CD4-positive, alpha-beta T cell treated with Interleukin-17A for 1 hour (primary cell): ENCODE data around the gene STARD7.
A peak's percentile ranks its signal among the peaks of the same experiment; 100 is the strongest.

Experiments
- DNase-seq: peaks from one replicate; pipeline ENCODE4 v3.0.0-alpha.2; 2020

Gene STARD7

DNA sequence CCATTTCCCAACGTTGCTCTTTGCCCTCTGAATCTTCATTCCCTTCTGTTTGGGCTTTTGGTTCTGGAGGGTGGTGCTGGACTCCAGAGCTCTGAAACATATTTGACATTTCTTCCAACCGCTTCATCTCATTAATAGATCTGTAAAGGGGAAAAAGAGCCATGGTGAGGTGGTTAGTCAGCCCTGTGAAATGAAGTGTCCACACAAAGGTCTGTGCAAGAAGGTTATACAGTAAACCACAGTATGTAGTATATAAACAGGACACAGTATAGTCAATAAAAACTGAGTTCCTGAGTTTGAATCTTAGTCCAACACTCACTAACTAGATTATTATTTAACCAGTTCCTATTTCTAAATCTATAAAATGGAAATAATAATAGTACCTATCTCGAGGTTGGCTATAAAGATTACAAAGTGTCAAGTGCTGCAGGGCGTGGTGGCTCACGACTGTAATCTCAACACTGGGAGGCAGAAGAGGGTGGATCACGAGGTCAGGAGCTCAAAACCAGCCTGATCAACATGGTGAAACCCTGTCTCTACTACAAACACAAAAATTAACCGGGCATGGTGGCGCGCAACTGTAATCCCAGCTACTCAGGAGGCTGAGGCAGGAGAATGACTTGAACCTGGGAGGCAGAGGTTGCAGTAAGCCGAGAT lies 13.1 kb downstream of the STARD7 start:
- no peak for DNase-seq

DNA sequence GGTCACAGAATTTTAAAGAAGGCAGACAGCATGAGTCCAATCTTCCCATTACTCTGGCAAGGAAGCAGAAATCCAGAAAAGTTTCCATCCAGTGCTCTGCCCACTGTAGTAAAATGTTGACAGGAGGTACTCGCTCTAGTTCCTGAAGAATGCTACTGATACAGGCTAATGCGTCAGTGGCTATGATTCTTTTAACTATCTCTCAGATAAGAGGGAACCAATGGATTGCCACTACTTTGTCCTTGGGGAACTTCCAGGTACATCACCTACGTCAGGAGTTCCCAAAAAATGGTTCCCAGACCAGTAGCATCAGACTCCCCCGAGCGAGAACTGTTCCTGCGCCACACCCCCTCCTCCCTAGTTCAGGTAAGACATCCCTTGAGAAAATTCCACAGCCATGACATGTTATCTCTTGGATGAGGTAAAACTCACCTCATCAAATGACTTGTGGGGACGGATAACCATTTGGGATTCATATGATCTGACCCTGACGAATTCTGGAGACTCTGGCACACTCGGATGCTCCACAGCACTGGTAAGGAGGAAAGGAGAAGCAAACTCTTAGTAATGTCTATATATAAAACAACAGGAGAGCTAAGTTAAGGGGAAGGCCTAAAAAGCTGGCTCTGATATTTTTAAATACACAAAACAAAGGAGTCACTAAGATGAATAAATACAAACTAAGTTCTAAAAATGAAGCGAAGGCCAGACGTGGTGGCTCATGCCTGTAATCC lies 16.5 kb downstream of the STARD7 start:
- DNase-seq, result no peak

DNA sequence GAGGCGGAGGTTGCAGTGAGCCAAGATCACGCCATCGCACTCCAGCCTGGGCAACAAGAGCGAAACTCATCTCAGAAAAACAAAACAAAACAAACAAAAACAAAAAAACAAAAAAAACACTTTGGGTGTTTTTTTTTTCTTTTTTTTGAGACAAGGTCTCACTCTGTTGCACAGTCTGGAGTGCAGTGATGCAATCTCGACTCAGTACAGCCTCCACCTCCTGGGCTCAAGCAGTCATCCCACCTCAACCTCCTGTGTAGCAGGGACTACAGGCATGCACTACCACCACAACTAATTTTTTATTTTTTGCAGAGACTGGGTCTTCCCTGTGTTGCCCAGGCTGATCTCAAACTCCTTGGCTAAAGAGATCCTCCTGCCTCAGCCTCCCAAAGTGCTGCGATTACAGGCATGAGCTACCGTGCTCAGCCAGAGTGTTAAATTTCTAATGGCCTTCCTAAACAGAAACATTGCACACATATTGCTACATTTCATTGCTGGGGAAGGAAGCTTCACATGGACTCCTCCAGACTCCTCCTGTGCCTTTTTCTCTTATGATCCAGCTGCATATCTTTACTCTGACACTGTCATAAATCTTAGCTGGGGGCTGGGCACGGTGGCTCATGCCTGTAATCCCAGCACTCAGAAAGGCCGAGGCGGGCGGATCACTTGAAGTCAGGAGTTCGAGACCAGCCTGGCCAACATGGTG lies 19.7 kb downstream of the STARD7 start:
- no peak for DNase-seq

DNA sequence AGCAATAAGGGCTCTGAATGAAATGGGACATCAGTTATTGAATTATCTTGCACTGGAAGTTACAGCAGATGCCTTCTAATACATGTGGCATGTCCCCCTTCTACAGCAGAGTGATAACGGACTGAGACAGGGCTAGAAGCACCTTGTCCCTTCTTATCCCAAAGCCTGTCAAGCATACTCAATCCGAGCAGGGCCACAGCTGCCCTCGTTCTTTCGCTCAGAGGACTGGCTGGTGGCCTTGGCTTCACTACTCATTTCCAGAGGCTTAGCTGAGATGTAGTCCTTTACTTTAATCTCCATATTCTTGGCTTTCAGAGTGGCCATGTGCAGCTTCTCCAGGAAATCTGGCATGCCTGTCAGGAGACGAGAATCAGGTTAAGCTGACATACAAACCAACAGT lies 22.1 kb downstream of the STARD7 start:
- no peak for DNase-seq

DNA sequence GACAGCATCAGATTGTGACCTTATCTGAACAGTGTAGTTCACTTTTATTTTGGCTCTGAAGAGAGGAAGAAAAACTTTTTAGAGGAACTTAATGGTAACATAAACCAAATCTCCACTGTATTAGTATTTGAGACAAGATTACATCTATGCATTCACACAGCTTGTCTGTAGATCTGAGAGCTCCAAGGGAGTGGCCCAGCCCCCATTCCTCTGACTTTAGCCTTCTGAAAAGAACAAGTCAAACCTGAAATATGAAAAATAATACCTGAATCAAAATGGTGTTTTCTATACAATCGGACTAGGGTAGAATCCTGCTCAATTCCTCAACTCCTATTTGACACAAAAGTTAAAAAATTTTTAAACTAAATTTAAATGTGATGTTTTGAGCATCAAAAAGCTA lies 23.1 kb downstream of the STARD7 start:
- DNase-seq, result no peak

DNA sequence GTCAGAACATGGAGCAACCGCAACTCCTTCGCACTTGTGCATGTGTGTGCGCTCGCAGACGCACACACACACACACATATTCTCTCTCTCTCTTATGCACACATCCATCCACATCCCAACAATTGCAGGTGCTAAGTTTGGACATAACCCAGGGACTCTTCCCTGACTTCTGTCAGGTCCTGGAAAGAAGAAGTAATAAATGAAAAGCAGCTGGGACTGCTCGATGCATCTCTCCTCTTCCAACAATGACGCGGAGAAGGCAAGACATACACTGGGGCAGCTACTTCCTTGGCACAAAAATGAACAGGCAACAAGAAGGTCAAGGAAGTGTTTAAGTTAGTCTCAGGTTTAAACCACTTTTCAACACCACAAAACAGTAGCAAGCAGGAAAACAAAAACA lies 23.6 kb downstream of the STARD7 start:
- no peak for DNase-seq

DNA sequence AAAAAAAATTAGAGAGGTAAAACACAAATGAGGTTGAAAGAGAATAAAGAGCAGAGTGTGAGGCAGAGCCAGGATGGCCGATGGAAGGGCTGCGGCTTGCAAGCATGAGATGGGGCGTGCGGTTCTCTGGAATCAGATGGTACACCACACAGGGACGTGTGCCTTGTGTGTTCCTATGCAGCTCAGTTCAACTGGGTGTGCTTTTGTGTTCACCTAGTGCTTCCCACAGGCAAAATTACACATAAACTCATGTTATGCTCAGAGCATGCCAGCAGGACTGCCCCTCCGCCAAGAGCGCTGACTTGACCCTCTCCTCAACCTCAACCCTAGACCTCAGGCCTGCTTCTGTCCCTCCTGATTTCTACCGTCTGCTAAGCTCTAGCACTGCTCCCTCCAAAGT lies 24.4 kb downstream of the STARD7 start:
- no peak for DNase-seq

DNA sequence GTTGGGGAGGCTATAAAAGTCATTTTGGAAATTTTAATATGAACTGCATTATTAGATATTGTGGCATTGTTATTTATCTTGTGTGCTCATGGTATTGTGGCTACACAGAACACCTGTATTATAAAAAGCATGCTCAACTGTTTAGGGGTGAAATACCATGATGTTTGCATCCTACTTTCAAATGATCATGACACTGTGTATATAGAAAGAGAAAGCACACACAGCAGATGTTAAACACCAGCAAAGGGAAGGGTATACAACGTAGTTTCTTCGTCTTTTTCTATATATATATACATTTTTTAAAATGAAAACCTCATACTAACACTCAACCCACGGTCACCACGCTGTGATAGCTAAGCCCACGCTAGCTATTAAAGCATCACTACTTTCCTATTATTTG lies 27.1 kb downstream of the STARD7 start:
- no peak for DNase-seq

DNA sequence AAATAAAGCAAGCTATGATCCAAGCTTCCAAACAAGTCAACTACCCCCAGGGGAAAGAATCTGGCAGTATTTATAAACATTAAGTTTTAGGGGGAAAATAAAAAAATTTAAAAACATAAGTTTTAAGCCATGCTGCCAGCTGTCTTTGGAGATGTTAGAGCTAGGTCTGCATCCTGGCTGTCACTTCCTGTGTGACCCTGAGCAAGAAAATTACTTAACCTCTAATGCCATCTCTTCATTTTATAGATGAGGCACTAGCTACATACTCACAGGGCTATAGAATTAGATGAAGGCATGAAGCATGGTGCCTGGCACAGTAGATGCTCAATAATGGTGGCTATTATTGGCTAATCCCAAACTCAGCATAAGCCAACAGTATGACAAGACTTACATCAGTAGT lies 28.1 kb downstream of the STARD7 start:
- no peak for DNase-seq

DNA sequence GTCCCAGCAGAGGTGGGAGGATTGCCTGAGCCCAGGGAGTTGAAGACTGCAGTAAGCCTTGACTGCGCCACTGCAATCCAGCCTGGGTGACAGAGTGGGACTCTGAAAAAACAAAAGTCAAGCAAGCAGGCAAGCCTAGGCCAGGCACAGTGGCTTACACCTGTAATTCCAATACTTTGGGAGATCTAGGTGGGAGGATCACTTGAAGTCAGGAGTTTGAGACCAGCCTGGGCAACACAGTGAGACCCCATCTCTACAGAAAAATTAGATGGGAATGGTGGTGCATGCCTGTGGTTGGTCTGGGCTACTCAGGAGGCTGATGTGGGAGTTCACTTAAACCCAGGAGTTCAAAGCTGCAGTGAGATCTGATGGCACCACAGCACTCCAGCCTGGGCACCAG lies 28.6 kb downstream of the STARD7 start:
- DNase-seq, result no peak

DNA sequence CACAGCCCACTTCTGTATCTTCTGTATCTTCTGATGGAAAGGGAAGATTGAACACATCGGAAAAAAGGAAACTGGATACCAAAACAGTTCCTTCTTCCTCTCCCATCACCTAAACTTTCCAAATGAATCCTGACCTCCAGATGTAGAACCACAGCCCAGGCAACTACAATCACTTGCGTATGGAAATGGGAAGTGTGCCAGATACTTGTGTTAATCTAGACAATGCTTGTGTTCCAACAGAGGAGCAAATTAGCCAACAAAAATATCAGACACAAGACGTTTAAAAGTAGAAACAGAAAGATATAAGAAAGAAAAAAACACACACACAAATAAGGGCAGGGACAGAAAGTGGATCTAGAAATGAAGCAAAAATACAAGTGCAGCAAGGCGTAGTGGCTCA lies 32.0 kb downstream of the STARD7 start:
- DNase-seq, result no peak

DNA sequence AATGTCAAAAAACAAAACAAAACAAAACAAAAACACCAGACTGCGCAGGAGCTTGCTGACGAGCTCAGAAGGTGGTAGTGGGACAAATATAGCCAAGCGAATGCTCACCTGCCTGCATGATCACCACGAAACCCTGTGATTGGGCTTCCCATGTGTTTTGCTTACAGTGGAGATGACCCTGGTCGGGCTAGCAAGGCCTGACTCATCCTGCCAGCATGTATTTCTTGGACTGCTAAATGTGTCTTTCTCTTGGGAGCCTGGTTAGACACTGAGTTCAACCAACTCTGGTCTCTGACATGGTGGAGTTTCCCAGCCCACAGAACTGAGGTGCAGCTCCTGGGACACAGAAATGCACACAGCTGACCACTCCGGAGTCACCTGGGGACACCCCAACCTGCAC lies 32.7 kb downstream of the STARD7 start:
- no peak for DNase-seq

DNA sequence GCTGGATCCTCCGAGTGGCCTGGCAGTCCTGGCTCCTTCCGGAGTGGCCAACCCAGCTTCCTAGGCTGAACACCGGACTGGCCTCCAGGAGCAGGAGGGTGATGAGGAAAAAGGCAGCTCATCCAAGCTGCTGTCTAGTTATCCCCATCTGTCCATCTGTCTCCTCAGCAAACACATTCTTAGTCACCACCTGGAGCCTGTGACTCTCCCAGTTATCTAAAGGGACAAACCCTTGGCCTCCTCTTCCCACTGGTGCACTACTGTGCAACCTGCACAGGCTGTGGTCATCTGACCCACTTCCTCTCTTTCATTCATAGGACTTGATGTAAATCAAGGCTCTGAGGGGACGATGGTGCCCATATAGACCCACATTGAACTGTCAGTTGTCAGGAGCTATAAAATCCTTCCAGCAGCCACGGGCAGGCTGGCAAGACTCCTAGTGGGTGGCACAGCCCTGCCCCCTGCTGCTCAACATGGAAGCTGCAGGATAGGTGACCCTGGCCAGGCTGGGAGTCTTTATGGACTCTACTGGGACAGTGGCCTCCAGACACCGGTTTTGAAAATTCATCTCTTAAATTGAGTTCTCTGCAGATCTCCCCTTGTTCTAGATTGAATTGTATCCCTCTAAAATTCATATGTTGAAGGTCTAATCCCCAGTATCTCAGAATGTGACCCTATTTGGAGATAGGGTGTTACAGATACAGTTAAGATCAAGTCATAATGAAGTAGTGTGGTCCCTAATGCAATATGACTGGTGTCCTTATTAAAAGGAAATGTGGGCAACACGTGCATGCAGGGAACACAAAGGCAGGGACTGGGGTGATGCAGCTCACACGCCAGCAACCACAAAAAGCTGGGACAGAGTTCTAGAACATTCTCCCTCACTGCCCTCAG lies 34.1 kb downstream of the STARD7 start:
- DNase-seq, result peak; percentile 87

DNA sequence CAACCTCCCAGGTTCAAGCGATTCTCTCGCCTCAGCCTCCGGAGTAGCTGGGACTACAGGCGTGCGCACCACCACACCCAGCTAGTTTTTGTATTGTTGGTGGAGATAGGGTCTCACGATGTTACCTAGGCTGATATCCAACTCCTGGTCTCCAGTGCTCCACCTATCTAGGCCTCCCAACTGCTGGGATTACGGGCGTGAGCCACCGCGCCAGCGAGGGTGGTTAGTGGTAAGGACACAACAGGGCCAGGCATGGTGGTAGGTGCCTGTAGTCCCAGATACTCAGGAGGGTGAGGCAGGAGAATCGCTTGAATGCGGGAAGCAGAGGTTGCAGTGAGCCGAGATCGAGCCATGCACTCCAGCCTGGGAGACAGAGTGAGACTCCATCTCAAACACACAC lies 36.8 kb downstream of the STARD7 start:
- DNase-seq, result no peak

DNA sequence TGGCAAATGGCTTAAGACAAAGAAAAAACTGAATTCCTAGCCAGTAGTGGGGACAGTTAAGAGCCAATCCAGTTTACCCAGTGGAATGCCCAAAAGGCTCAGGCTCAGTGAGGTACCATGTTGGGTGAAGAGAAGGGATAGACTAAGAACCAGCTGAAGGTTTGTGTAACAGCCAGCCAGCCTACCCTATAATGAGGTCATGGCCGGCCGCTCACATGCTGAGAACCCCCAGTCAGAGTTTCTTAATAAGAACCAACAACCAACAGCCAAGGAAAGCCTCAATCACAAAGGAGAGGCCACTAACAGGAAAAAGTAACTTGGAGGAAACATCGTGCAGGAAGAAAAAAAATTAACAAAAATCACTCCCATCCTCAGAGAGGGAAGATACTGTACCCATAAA lies 38.0 kb downstream of the STARD7 start:
- no peak for DNase-seq

DNA sequence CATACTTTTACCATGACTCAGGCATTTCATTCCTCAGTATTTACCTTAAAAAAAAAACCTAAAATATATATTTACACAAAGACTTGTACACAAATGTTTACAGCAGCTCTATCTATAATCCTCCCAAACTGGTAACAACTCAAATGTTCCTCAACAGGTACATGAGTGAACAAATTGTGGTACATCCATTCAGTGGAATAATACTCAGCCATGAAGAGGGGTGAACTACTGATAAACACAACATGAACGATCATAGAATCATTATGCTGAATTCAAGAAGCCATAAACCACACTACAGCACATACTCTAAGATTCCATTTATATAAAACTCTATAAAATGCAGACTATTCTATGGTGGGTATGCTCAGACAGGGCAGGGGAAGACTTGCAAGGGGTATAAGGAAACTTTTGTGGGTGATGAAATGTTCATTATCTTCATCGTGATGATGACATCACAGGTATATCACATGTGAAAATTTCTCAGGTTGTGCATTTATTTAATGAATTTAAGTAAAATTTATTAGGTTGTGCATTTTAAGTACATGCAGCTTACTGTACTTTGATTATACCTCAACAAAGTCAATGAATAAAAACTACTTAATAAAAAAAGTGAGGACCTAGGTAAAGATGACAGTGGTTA lies 38.6 kb downstream of the STARD7 start:
- DNase-seq, result no peak

DNA sequence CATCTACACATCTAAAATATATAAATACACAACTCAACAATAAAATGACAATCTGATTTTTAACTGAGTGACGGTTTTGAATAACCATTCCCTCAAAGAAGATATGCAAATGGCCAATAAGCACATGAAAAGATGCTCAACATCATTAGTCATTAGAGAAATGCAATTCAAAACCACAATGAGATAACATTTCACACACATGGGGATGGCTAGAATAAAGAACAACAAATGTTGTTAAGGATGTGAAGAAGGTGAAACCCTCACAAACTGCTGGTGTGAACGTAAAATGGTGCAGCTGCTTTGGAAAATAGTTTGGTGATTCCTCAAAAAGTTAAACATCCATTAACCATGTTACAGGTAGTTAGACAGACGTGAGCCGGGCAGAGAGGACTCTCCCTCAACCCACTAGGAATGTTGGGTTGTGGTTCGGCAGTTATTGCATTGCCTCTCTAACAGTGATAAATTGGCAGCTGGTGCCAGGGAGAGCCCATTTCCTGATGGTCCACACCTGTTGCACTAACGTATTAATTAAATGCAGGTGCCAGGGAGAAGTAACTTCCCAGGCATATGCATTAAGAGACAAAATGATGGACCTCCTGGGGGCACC lies 41.1 kb downstream of the STARD7 start:
- no peak for DNase-seq

DNA sequence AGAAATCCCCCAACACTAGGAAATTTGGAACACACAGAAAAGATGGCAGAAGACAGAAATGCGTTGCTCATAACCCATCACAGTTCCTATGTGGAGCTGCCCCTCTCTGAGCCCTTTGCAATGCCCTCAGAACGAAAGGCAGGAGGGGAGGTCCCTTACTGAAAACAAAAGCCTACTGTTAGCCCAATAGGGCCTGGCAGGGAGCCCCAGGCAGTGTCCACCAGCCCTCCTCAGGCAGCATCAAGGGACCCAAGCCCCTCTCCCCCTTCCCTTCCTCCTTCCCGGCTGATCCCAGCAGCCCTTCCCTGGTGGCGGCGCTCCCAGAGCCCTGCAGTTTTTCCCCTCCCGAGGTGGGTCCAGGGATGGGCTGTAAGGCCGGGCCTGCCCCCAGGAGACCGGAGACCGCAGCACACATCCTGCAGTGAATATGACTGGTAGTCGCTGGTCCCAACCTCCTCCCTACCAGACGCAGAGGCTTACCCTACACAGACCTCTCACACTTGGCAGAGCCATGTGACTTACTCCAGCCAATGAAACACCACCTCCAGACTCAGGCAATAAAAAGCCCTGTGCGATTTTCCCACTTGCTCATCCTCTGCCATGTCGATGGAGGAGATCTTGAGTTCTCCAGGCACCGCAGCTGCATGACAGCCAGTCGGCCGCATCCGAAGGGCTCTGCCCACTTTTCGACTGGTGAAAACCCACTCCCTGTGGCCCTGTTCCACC lies 44.0 kb downstream of the STARD7 start:
- DNase-seq, result peak; percentile 82

DNA sequence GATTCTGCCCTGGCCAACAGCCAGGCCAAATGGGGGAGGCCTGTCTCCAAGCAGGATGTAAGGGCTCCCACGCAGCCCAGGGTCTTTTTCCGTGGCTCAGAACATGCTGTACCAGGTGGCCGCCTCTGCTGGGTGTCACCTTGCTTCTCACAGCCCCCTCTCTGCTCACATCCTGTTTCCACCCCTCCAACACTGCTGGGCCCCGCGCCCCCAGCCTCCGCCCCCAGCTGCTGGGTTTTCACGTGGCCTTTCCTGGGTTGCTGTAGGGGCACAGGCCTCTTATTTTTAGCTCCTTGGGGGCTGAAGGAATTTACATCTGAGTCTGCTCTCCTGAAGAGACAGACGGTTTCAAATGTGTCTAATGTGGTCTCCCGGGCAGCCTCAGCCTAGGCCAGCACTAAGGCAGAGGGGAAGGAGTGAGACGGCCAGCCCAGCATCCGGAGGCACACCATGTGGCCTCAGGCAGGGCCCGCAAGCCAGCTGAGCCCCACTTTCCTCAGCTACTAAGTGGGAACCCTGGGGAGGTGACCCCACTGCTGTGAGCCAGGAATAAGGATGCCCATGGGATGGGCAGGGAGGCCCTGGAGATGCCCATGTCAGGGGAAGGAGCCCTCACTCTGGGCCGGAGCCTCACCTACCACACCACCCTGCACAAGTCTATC lies 44.7 kb downstream of the STARD7 start:
- peak; percentile 76 for DNase-seq

DNA sequence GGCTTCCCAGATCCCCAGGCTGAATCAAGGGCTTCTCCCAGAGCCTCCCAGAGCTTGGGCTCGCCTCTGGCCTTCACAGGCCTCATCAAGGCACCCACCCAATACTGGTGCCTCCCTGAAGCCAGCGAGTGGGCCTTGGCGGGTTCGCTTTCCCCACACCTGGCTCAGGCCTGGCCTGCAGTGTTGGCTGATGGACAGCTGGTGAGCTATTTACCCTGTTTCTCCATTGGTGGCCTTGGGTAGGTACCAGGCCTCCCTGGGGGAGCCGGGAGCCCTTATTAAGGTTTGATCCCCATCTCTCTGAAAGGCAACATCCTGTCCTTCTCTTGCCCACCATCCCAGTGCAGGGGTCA lies 45.2 kb downstream of the STARD7 start:
- DNase-seq, result no peak

DNA sequence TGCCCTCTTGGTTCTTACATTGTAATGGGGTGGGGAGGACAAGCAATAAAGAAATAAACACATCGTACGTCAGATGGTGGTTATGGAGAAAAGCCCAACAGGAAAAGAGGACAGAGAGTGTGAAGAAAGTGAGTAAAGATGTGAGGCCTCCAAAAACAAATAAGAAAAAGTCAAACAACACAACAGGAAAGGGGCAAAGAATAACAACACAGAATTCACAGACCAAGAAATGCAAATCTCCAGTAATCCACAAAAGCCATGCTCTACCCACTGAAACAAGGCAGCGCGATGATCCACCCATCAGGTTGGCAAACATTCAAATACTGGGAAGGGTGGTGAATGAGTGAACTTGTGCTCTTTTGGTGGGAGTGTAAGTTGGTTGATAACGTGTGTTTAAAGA lies 46.7 kb downstream of the STARD7 start:
- peak; percentile 53 for DNase-seq
